Measurements from ENCODE around the gene STON1. TPM values are rescaled to one million over a fixed set of nuclear protein-coding genes. Genes with fewer than 3 reads are reported as not detected.

STON1 gene
- total and polyA plus RNA-seq, 2 of the 8 experiments (the other 6 are each of a cell fraction or from before 2014, with no cell fraction given) = 5.0 to 10.1 TPM

DNA sequence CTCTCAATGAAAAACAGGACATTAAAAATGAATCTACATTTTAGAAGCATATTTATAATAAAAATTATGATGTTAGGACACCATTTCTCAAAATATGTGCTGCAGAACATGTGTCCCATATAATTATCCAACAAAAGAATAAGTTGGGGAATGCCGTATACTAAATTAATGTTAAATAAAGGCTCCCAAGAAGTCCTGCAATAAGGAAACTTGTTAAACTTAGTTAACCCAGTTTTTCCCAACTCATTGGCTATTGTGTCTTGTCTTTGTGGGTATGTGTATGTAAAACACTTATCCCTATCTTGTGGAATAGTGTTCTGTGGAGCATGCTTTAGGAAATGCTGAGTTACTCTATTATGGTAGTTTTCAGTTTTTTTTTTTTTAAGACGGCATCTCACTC lies 62.1 kb downstream of the STON1 start:
- WGBS, 2 experiments (ENCODE audit: extremely low coverage in 1 of 2, insufficient coverage in 1 of 2, insufficient read length in 1 of 2, insufficient replicate concordance in 2 of 2, low coverage in 1 of 2, low lambda C conversion rate in 2 of 2, missing lambda C conversion rate in 1 of 2) = 94% methylated on average over 2 of the region's 2 CpGs; no CpG with 5 or more reads in 1 of the 2 experiments
- no peaks in the 10 kb centered on the region for H3K23me2 ChIP-seq (ENCODE audit: low read depth, low read length)
- no peak overlapping the region for H4K5ac ChIP-seq (ENCODE audit: insufficient read length, low read depth, low read length)
- peaks cover 0 to 3% (median 0%) of the 10 kb centered on the region in 4 experiments; a peak in 3 of 7 replicates for H3K4me1 ChIP-seq (replicated peaks in 1 of 4; ENCODE audit: control insufficient read depth in 3 of 4, insufficient read depth in 4 of 4, low read length in 3 of 4)
- H3K36me3 ChIP-seq (ENCODE audit: control insufficient read depth in 2 of 4, insufficient read depth in 4 of 4, low read length in 3 of 4) = no peaks in the 10 kb centered on the region; a peak in 1 of 8 replicates
- DNase-seq (ENCODE audit: low read depth in 1 of 2, low spot score in 2 of 2) (no peak), FAIRE-seq (no peak)
- no peaks in the 10 kb centered on the region for H3K79me1 ChIP-seq (ENCODE audit: low read depth, low read length)
- no peak overlapping the region for H2AK5ac ChIP-seq (ENCODE audit: low read depth, low read length)
- no peak overlapping the region for H3K14ac ChIP-seq (ENCODE audit: insufficient read length)
- H3K9ac ChIP-seq (replicated peaks in 1 of 4; ENCODE audit: extremely low read depth in 1 of 4, low read depth in 3 of 4, low read length in 3 of 4) = no peak overlapping the region
- no peak overlapping the region for H2BK120ac ChIP-seq (replicated peaks; ENCODE audit: low read depth, low read length)
- no peak overlapping the region for H3K4ac ChIP-seq (replicated peaks; ENCODE audit: insufficient read length, low read depth, low read length)
- H4K91ac ChIP-seq (replicated peaks; ENCODE audit: insufficient read length, low read length) = no peak overlapping the region
- no peak overlapping the region for H4K8ac ChIP-seq (ENCODE audit: extremely low read depth, insufficient read depth, low read length)
- H3K79me2 ChIP-seq (ENCODE audit: control insufficient read depth in 1 of 2, insufficient read depth in 2 of 2, low read length in 2 of 2) = no peaks in the 10 kb centered on the region
- H3K4me3 ChIP-seq (ENCODE audit: extremely low read depth in 1 of 4, insufficient read depth in 2 of 4, low read depth in 3 of 4, low read length in 4 of 4) = no peak overlapping the region
- H2BK12ac ChIP-seq (ENCODE audit: low read depth, low read length) = no peak overlapping the region
- no peaks in the 10 kb centered on the region for H4K20me1 ChIP-seq (replicated peaks in 1 of 2; ENCODE audit: control insufficient read depth in 1 of 2, insufficient read depth in 2 of 2, low read length in 2 of 2)
- no peak overlapping the region for H2BK20ac ChIP-seq (ENCODE audit: low read length)
- no peak overlapping the region for H3K4me2 ChIP-seq (ENCODE audit: insufficient read depth in 1 of 2, low read depth in 2 of 2, low read length in 2 of 2)
- no peak overlapping the region for H3K23ac ChIP-seq (ENCODE audit: insufficient read length)
- H3K27ac ChIP-seq (ENCODE audit: low read depth, low read length) = no peak overlapping the region
- ChIA-PET POLR2A (ENCODE audit: partially characterized antibody) (no interaction called here), CTCF (ENCODE audit: partially characterized antibody) (interaction anchor here (0.8 to 1.1 kb wide), 2 partner anchors 9 to 12 kb away, joined by 3 read pairs; no protein-coding TSS in a partner anchor)
- no peak overlapping the region for H2BK15ac ChIP-seq (ENCODE audit: low read length)
- H2AFZ ChIP-seq (ENCODE audit: low read length) = no peak overlapping the region
- no peak overlapping the region for H2BK5ac ChIP-seq (ENCODE audit: low read depth, low read length)
- no peak overlapping the region for H3K56ac ChIP-seq (replicated peaks; ENCODE audit: insufficient read length, low read depth, low read length)
- H3K18ac ChIP-seq (ENCODE audit: extremely low read depth, low read length) = no peak overlapping the region
- 0 out of 7 replicates have a peak, but pooled peaks cover 0 to under 1% (median 0%) of the 10 kb centered on the region in 4 experiments for H3K27me3 ChIP-seq (replicated peaks in 1 of 4; ENCODE audit: control insufficient read depth in 3 of 4, extremely low read depth in 1 of 4, insufficient read depth in 3 of 4, low read length in 3 of 4)
- H3K9me3 ChIP-seq (ENCODE audit: insufficient read depth in 2 of 2, low read depth in 1 of 2, low read length in 1 of 2) = no peaks in the 10 kb centered on the region
- TF ChIP-seq ATF3 (IDR thresholded peaks at IDR 0.05; ENCODE audit: insufficient read depth, low read depth, low read length) (no peak), CREB1 (IDR thresholded peaks at IDR 0.05) (no peak), MAFK (IDR thresholded peaks at IDR 0.05; ENCODE audit: low read depth, low read length) (no peak), EGR1 (IDR thresholded peaks at IDR 0.05; ENCODE audit: borderline replicate concordance, low read depth, low read length) (no peak), BACH1 (IDR thresholded peaks at IDR 0.05; ENCODE audit: low read length) (no peak), ASH2L (IDR thresholded peaks at IDR 0.05; ENCODE audit: low read length) (no peak), SP1 (IDR thresholded peaks at IDR 0.05; ENCODE audit: low read depth, low read length) (no peak), KDM4A (IDR thresholded peaks at IDR 0.05; ENCODE audit: low read depth, low read length, severe bottlenecking) (no peak), CTCF (IDR thresholded peaks at IDR 0.05; ENCODE audit: control extremely low read depth in 1 of 3, insufficient read depth in 1 of 3, low read depth in 1 of 3, low read length in 3 of 3) (no peak), CHD1 (IDR thresholded peaks at IDR 0.05; ENCODE audit: low read depth, low read length) (no peak), TAF1 (IDR thresholded peaks at IDR 0.05; ENCODE audit: low read depth, low read length) (no peak)
- TF ChIP-seq, protein P1, sequence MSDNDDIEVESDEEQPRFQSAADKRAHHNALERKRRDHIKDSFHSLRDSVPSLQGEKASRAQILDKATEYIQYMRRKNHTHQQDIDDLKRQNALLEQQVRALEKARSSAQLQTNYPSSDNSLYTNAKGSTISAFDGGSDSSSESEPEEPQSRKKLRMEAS (IDR thresholded peaks at IDR 0.05) = no peak
